Stimulated activated CD8-positive, alpha-beta memory T cell treated with anti-CD3 and anti-CD28 coated beads, Interleukin-7, amount 100 ng/mL, for 4 hours (primary cell): Measurements from ENCODE around the gene PRRC2C.
"Not testable (repeated sequence)": the region's sequence is repeated elsewhere in the genome, so short reads cannot be mapped to it uniquely, and the experiment has no call there.

Experiments used
- DNase-seq, 2 donors: peaks; one replicate each; pipeline ENCODE4 v3.0.0-alpha.2; 2020; ENCODE audit warnings: low read depth in 2 of 2

The PRRC2C gene

DNA sequence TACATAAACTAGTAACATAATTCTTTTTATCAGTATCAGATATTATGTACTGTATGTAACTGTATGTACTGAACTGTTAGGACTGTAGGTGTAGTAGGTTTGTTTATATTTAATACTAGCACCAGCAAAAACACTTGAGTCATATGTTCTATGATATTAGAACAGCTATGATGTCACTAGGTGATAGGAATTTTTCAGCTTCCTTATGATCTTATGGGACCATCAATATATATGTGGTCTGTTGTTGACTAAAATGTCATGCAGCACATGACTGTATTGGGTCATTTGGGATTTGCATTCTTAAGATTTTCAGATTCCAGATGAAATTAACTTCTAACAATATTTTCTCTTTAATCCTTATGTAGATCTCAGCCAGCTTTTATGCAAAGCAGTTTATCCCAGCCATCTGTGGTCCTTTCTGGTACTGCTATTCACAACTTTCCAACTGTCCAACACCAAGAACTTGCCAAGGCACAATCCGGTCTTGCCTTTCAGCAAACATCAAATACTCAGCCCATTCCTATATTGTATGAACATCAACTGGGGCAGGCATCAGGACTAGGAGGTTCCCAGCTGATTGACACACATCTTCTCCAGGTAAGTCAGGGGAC lies 98.4 kb downstream of the PRRC2C start:
- DNase-seq: no peak

DNA sequence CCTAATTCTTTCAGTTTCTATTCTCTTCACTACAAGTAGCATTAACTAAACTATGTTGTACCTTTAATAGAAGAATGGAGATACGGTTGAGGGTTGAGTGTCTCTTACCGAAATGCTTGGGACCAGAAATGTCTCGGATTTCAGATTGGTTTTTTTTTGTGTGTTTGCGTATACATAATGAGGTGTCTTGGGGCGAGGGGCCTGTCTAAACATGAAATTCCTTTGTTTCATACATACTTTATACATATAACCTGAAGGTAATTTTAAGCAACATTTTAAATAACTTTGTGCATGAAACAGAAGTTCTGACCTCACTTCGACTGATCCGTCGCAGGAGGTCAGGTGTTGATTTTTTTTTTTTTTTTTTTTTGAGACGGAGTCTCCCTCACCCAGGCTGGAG lies 100.4 kb downstream of the PRRC2C start:
- DNase-seq: no peak

DNA sequence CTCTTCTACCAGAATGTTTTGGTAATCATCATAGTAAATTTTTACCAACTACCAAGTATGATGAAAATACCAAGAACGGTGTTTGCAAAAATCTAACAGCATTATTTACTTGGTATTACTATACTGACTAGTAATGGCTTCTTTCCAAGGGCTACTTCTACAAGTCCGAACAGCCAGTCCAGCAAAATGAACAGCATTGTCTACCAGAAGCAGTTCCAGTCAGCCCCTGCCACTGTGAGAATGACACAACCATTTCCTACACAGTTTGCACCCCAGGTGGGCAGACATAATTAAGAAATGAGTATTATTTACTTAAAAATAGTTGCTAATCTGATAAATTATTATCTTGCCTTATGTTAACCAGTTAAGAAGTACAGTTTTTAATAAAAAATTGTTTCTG lies 102.9 kb downstream of the PRRC2C start:
- no peak for DNase-seq

DNA sequence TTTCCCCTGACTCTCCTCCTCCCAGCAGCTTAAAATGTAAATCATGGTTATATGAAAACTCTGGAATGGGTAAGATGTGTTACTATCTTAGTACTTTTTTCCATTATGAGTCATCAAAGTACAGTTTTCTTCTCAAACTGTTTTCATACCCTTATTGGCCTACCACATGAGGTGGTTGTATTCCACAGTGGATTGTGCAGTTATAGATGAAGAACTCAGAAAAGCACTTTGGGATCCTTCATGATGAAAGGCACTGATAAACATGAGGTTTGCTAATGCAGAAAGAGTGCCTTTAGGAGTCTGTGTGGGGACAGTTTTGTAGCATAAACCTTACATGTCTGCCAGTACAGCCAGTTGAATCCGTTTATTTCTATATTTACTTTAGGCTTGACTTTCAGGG lies 104.7 kb downstream of the PRRC2C start:
- DNase-seq: no peak

DNA sequence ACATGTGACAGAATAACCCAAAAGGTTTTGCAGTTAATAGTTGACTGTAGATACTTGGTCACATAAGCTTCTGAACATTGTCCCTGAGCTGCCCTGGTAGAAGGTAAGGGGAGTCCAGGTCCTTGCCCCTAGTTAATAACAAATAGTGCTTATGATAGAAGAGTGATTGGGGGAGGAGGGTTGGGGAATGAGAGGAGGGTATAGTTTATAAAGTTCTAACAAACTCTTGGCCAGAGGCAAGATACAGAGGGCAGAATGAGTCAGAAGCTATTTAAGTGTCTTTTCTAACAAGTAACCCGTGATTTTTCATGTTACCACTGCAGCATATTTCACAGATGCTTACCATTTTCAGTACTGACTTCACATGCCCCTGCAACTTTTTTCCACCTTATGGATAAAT lies 110.0 kb downstream of the PRRC2C start:
- DNase-seq: no peak

DNA sequence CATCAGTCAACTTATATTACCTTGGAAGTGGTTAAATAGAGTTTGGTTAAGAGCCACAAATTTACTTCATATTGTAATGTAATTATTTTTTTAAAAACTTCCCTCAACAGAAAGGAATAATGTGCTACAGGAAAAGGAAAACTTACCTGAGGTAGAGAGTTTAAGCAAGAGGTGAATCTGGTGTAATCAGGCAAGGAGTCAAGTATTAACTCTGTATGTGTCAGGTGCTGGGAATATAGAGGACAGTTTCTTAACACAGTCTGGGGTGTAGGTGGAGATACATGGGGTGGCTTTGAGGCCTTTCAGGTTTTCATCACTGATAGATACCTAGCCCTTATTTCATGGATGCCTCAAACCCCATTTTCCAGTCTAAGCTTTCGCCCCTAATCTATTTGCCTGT lies 110.8 kb downstream of the PRRC2C start:
- DNase-seq: no peak

DNA sequence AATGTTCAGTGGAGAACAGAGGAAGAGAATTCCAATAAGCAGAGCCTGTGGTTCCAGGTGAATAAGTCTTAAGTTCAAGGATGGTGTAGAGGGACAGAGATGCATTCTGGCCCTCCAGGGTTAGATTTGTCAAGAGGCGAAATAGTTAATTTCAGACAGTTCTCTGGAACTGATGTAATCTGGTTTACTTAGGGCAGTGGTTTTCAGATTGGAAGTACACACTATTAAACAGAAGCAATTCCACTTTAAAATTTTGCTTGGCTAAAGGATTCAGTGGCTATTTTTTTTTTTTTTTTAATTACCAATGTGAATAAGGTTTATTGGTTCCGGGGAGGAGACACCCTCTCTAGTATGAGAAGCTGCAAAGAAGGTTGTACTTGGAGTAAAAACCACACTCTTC lies 111.4 kb downstream of the PRRC2C start:
- DNase-seq: no peak

DNA sequence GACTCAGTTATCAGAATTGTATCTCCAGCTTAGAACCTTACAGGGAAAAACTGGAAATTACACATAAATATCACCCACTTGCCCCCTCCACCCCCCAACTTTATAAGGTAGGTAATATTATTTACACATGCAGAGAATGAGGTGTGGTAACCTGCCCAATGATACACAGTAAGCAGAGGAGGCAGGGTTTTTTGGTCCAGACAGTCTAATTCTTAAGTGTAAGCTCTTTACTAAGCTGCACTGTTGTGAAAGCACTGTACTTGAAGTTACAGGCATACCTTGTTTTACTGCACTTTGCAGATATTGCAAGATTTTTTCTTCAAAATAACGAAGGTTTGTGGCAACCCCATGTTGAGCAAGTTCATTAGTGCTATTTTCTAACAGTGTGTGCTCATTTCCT lies 111.9 kb downstream of the PRRC2C start:
- DNase-seq: no peak

DNA sequence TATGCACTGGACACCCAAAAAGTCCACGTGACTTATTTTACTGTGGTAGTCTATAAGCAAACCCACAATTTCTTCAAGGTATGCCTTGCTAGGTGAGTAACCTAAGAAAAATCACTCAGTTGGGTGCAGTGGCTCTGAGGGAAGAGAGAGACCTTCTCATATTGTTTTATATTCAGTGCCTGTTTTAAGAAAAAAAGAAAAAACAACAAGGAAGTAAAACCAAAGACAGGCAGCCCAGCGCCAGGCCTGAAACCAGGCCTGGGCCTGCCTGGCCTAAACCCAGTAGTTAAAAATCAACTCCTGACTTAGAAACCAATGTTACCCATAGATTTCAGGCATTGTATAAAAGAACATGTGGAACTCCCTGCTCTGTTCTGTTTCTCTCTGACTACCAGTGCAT lies 115.0 kb downstream of the PRRC2C start:
- not testable (repeated sequence) for DNase-seq

DNA sequence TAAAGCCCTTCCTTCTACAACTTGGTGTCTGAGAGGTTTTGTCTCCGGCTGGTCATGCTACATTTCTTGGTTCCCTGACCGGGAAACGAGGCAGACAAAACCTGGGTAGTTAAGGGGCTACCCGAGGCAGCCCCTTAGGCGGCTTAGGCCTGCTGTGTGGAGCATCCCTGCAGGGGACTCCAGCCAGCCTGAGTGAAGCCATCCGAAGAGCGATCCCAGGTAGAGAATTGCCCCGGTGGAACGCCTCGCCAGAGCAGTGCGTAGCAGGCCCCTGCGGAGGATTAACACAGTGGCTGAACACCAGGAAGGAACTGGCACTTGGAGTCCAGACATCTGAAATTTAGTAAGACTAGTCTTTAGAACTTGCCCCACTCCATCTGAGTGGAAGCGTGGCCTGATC lies 115.5 kb downstream of the PRRC2C start:
- DNase-seq: no peak

DNA sequence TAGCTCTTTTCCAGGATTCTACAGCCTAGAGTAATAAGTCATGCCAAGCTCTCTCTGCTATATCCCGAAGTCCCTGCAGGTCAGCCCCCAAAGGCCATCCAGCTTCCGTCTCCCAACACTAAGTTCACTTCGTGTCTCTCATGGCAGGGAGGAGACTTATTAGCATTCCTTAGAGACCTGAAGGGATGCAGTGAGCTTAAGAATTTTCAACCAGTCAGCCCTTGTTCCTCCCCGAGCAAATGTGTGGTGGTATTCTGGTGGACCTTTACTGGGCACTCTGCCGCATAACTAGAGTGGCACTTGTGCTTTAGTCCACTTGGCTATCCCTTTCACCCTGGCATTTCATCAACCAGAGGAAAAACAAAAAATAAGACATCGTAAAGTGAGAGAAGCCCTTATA lies 117.7 kb downstream of the PRRC2C start:
- DNase-seq: not testable (repeated sequence)

DNA sequence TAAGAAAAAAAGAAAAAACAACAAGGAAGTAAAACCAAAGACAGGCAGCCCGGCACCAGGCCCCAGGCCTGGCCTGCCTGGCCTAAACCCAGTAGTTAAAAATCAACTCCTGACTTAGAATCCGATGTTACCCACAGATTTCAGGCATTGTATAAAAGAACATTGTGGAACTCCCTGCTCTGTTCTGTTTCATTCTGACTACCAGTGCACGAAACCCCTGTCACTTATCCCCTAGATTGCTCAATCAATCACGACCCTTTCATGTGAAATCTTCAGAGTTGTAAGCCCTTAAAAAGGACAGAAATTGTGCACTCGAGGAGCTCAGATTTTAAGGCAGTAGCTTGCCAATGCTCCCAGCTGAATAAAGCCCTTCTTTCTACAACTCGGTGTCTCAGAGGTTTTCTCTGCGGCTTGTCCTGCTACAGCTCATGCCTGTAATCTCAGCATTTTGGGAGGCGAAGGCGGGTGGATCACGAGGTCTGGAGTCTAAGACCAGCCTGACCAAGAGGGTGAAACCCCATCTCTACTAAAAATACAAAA lies 121.1 kb downstream of the PRRC2C start:
- no peak for DNase-seq

DNA sequence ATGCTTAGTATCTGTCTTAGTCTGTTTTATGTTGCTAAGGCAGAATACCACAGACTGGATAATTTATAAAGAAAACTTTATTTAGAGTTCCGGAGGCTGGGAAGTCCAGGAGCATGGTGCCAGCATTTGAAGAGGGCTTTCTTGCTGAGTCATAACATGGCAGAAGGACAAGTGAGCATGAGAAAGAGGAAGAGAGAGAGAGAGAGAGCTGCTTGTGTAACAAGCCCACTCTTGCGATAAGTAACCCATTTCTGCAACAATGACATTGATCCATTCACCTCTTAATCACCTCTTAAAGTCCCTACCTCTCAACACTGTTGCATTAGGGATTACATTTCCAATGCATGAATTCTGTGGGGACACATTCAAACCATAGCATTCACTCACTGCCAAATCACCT lies 125.1 kb downstream of the PRRC2C start:
- no peak for DNase-seq

DNA sequence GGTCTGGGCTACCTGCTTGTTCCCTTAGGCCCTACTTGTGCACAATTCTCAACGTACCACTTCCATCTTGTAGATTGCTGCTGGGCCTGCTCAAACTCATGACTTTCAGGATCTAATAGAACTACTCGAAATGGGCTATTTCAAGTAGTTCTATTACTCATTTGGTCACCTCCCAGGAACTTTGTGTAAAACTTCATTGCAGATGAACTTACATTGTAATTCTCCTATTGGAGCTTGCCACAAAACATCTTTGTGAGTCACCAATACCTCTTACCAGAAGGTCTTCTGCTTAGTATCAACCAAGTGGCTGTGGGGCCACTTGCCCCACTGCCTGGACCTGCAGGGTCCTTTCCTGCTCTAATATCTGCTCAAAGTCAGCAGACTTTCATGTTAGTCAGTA lies 126.0 kb downstream of the PRRC2C start:
- DNase-seq: no peak

DNA sequence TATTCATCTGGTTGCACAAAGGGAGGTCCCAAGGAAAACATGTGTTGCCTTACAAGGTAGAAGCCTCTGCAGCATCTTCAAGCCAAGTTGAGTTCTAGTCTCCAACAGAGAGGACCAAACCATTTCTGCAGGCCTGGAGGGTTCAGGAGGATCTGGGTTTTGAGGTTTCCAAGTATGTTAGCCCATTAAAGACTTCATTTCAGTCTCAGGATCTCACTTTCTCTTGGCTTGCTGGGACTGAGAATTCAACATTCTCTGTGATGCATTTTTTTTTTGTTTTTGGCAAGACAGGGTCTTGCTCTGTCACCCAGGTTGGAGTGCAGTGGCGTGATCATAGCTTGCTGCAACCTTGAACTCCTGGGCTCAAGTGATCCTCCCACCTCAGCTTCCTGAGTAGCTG lies 128.0 kb downstream of the PRRC2C start:
- DNase-seq: no peak

DNA sequence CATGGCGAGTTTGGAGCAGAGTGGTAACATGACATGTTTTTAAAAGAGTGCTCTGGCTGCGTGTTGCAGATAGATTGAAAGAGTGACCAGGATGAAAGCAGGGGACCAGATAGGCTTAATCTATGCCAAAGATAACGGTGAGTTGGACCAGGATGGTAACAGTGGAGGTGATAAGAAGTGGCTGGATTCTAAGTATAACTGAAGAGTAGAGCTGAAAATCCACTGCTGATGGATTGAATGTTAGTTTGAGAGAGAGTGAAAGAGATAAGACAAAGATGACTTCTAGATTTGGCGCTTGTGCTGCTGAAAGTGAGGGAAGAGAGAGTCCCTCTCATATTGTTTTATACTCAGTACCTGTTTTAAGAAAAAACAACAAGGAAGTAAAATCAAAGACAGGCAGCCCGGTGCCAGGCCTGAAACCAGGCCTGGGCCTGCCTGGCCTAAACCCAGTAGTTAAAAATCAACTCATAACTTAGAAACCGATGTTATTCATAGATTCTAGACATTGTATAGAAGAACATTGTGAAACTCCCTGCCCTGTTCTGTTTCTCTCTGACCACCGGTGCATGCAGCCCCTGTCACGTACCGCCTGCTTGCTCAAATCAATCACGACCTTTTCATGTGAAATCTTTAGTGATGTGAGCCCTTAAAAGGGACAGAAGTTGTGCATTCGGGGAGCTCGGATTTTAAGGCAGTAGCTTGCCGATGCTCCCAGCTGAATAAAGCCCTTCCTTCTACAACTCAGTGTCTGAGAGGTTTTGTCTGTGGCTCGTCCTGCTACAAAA lies 130.0 kb downstream of the PRRC2C start:
- DNase-seq: not testable (repeated sequence)

DNA sequence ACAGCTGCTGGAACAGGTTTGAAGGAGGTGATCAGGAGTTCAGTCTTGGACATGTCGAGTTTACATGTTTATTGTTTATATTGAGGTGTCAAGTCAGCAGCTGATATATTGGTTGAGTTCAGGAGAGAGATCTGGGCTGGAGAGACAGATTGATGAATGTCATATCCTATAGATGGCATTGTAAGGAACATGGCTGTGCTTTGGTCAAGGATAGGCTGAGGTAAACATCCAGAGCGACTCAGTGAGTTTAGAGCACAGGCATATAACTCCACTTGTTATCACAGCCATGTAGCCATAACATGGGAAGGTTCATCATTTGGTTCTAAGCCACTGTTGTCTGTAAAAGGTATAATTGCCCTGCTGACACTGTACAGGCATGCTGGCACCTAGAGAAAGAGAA lies 131.3 kb downstream of the PRRC2C start:
- DNase-seq: no peak

DNA sequence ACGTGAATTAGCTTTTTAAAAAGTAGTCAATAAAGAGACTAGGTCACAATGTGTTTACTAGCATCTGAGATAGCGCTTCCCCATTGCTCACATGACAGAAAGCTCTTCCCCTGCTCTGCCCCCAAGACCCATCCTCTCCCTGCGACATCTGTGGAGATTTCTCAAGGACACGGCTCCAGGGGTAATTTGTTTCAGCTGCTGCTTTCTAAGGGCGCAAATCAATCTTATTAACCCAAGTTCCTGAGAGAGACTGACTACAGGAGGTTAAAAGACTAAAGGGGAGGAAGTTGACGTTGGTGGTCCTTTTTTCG lies 136.8 kb downstream of the PRRC2C start, which contains the start of gene MYOCOS:
Gene MYOCOS (plus strand): TSS at position 92 of the 311 bp plus-strand sequence. CDS start 1,641 bp downstream, outside the sequence.
- DNase-seq: no peak

DNA sequence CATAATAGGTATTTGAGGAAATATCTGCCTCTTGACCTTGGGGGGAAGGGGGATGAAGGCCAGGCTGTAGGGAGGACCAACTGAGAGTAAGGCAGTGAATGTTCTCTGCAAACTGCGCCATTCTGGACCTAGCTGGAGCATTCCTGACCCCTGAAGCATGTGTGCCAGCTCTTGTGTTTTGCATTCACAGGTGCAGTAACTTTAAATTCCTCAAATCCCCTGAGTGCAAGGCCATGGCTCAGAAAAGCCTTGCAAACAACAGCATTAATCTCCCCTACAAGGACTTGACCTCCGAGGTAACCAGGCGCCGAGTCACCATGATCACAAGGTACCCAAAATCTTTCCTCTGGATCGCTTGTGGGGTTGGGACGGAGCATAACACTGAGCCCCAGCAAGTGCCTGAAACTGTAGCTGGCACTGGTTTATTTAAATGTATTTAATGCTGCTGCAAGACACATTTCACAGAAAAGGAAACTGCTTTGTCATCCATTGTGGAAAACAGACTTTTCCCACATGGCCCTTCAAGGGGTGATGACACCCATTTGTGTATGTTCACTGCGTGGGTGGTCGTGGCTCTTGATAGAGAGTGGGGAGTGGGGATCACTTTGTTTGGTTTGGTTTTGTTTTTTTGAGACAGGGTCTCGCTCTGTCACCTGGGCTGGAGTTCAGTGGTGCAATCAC lies 138.5 kb downstream of the PRRC2C start:
- DNase-seq: no peak

DNA sequence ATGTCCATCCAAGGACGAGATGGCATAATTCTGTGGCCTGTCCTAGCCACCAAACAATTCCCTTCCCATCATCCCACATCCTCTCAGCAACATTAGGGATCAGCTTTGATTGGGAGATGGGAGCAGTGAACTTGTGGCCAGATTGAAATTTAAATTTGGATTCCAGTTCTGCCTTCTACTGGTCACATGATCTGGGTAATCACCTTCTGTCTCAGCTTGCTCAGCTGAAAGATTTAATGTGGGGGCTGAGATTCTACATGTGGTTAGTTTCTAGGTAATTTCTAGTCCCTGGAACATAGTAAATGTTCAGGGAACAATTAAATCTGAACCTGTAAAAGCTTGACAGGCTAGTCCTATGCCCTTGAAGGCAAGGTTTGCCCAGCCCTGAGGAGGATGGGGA lies 139.9 kb downstream of the PRRC2C start:
- no peak for DNase-seq

DNA sequence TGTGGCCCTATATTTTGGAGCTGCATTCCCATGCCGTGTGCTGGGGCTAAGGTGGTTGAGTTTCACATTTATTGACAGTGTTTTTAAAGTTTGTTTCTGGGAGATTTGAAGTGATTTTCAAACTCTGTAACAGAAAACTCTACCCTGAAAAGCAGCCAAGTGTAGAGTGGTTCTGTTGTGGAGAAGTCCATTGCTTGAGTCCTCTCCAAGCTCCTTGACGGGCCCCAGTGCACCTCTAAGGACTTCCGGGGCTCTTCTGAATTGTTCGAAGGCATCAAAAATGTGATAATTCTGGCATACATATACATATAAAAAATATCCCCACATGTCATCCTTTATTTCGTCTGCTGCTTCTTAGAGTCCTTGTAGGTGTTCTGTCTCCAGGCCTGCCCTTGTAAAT lies 141.7 kb downstream of the PRRC2C start:
- DNase-seq: no peak

DNA sequence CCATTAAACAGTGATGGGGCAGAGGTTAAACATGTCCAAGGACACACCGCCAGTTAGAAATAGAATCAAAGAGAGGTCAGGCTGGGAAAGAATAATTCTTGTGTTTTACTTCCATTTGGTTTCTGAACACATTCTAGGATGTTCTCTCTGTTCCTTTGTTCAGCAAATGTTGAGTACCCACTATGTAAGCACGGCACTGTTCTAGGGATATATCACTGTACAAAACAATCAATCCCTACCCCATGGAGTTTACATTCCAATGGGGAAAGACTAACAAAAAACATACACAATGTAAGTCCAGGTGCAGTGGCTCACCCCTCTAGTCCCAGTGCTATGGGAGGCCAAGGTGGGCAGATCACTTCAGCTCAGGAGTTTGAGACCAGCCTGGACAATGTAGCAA lies 142.9 kb downstream of the PRRC2C start:
- DNase-seq: no peak

DNA sequence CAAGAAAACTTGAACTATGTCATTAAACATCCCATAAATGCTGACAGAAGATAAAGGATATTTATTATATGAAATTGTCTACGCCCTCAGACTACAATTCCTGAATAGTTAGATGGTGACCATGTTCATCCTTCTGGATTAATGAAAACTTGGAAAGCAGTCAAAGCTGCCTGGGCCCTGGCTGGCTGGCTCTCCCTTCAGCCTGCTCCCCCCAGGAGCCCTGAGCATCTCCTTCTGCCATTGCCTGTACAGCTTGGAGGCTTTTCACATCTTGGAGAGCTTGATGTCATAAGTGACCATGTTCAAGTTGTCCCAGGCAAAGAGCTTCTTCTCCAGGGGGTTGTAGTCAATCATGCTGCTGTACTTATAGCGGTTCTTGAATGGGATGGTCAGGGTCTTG lies 150.3 kb downstream of the PRRC2C start:
- no peak for DNase-seq
